Naive B cell (primary cell): ENCODE data around the gene FBXL5. TPM values are rescaled to one million over a fixed set of nuclear protein-coding genes. Genes with fewer than 3 reads are reported as not detected.
A peak's percentile ranks its signal among the peaks of the same experiment; 100 is the strongest.

Experiments
- ATAC-seq, 2 donors: fragments of 150-1000 bp; cut with Tn5 transposase; 2 replicates each; pipeline ENCODE4 v1.10.0; 2021; ENCODE audit warnings: low read depth in 2 of 2, mild to moderate bottlenecking in 2 of 2, moderate library complexity in 2 of 2
- DNase-seq: peaks from one replicate; pipeline ENCODE4 v3.0.0; 2022
- H3K27ac Mint-ChIP-seq, 6 donors: one replicate each; pipeline ENCODE4 v1.8.0; 2020 to 2022; ENCODE audit warnings: mild to moderate bottlenecking in 6 of 6, mixed read lengths in 6 of 6, moderate library complexity in 5 of 6, inconsistent platforms in 2 of 6
- H3K27me3 Mint-ChIP-seq, 3 donors: one replicate each; pipeline ENCODE4 v1.8.0; 2021 to 2022; ENCODE audit warnings: mixed read lengths in 3 of 3, mild to moderate bottlenecking in 1 of 3
- H3K36me3 Mint-ChIP-seq, 2 donors: one replicate each; pipeline ENCODE4 v1.8.0; 2020 to 2022; ENCODE audit warnings: mixed read lengths in 2 of 2, inconsistent platforms in 1 of 2, mild to moderate bottlenecking in 1 of 2
- H3K4me1 Mint-ChIP-seq, 3 donors: one replicate each; pipeline ENCODE4 v1.8.0; 2020 to 2022; ENCODE audit warnings: mixed read lengths in 3 of 3, inconsistent platforms in 1 of 3, mild to moderate bottlenecking in 1 of 3, moderate library complexity in 1 of 3
- H3K4me3 Mint-ChIP-seq, 8 donors: one replicate each; pipeline ENCODE4 v1.8.0; 2020 to 2022; ENCODE audit warnings: mild to moderate bottlenecking in 8 of 8, mixed read lengths in 8 of 8, moderate library complexity in 8 of 8, inconsistent platforms in 2 of 8
- H3K9me3 Mint-ChIP-seq, 7 donors: one replicate each; pipeline ENCODE4 v1.8.0; 2020 to 2022; ENCODE audit warnings: mixed read lengths in 7 of 7, mild to moderate bottlenecking in 5 of 7, inconsistent platforms in 2 of 7, moderate library complexity in 1 of 7
- polyA plus RNA-seq, 6 donors: library from polyadenylated mRNA; unstranded; fragments of 300-500 nt; fragmentation: Illumina TruSeq; gene quantifications; one replicate each; pipeline ENCODE4 v1.2.3, GENCODE V29; 2021; ENCODE audit warnings: low read depth in 6 of 6

The FBXL5 gene
- polyA plus RNA-seq, 6 donors from 2014 or later: 97.0 to 172 (median 108) TPM

- H3K9me3 Mint-ChIP-seq: no peaks in the 10 kb centered on the region
- peaks cover 12 to 39% (median 27%) of the 10 kb centered on the region in 3 donors for H3K4me1 Mint-ChIP-seq
- H3K27me3 Mint-ChIP-seq: no peaks in the 10 kb centered on the region
- DNase-seq: no peak
- no peaks in the 10 kb centered on the region for H3K36me3 Mint-ChIP-seq
- H3K4me3 Mint-ChIP-seq: no peak overlapping the region
- no peak for ATAC-seq
- H3K27ac Mint-ChIP-seq: no peak overlapping the region
These were observed 18.2 kb upstream of the FBXL5 start for GRCh38 chr4:15673337-15673736.

GRCh38 chr4:15672101-15672500 lies 16.9 kb upstream of the FBXL5 start:
- Mint-ChIP-seq H3K4me3 (no peak overlapping the region), H3K9me3 (no peaks in the 10 kb centered on the region), H3K36me3 (no peaks in the 10 kb centered on the region), H3K4me1 (peaks cover 12 to 39% (median 27%) of the 10 kb centered on the region in 3 donors), H3K27ac (peak overlapping the region in 2 of 6 donors; percentile 8 to 46), H3K27me3 (no peaks in the 10 kb centered on the region)
- DNase-seq (no peak), ATAC-seq (no peak)

DNA sequence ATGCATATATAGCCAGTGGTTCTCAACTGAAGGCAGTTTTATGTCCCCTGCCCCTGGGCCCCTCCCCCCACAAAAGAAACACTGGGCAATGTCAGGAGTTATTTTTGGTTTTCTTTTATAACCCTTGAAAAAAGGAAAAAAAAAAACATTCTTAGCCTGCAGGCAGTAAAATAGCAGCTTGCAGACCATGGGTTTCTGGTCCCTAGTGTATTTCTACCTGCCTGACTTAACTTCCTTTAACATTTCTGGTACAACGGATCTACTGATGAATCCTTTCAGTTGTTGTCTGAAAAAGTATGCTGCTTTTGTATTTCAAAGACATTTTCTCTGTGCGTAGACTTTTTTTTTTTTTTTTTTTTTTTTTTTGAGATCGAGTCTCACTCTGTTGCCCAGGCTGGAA lies 15.4 kb upstream of the FBXL5 start:
- Mint-ChIP-seq H3K27me3 (no peaks in the 10 kb centered on the region), H3K36me3 (no peaks in the 10 kb centered on the region), H3K27ac (peak overlapping the region in 1 of 6 donors; percentile 56), H3K4me3 (peak overlapping the region in 6 of 8 donors; percentile 20 to 72 (median 48)), H3K9me3 (no peaks in the 10 kb centered on the region), H3K4me1 (peaks cover 12 to 39% (median 27%) of the 10 kb centered on the region in 3 donors)
- ATAC-seq (peak; percentile 28 to 39), DNase-seq (no peak)

DNA sequence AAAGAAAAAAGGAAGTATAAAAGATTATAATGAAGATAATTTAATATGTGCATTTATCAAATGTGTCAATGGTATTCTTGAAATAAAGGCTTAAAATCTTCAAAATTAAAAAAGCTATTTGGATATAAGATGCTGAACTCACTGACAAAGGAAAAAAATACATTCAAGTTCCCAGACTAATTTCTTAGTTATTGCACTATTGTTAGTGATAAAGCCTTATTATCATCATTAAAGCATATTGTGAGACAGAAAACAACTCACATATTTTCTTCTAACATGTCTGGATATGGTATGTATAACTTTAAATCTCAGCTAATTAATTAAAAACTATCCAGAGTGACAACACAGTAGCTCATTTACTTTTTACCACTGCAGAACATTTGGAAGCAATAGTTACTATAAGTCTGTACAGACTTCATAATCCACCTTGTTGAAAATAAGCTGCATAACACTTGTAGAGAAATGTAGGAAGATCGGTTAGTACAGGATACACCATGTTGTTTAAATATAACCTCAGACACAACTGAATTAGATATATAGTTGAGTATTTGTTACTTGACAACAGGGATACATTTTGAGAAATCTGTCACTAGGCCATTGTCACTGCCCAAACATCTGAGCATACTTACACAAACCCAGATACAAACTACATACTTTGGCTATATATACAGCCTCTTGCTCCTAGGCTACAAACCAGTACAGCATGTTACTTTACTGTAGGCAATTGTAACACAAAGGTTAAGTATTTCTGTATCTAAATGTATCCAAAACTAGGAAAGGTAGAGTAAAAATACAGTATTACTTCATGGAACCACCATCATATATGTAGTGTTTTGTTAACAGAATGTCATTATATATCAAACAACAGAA lies 13.6 kb upstream of the FBXL5 start:
- Mint-ChIP-seq H3K4me1 (peaks cover 8 to 24% (median 23%) of the 10 kb centered on the region in 3 donors), H3K4me3 (no peak overlapping the region), H3K36me3 (no peaks in the 10 kb centered on the region), H3K27me3 (no peaks in the 10 kb centered on the region), H3K9me3 (no peaks in the 10 kb centered on the region), H3K27ac (peak overlapping the region in 1 of 6 donors; percentile 15)
- DNase-seq: no peak
- no peak for ATAC-seq

DNA sequence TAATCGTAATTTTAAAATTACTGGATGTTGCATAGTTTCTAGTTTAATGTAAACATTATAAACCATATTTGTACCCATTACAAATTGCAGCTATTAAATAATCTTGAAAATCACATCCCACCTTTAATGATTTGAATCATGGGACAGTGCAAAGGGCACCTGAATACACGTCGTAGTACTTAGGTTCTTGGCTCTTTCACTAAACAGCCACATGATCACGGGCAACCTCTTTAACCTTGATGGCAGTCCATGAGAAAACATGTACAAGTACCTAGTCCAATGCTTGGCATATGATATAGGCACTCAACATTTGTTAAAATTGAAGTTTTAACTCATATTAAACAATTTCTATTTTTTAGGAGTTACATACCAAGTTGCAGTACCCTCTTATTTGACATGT lies 11.8 kb upstream of the FBXL5 start:
- Mint-ChIP-seq H3K27ac (no peak overlapping the region), H3K27me3 (no peaks in the 10 kb centered on the region), H3K4me1 (peaks cover 8 to 24% (median 23%) of the 10 kb centered on the region in 3 donors), H3K4me3 (no peak overlapping the region), H3K36me3 (no peaks in the 10 kb centered on the region), H3K9me3 (no peaks in the 10 kb centered on the region)
- ATAC-seq (no peak), DNase-seq (no peak)

GRCh38 chr4:15665753-15666365 lies 10.7 kb upstream of the FBXL5 start:
- ATAC-seq (no peak), DNase-seq (no peak)
- no peaks in the 10 kb centered on the region for H3K36me3 Mint-ChIP-seq
- peaks cover 0 to 15% (median 15%) of the 10 kb centered on the region in 3 donors for H3K4me1 Mint-ChIP-seq
- H3K27me3 Mint-ChIP-seq: no peaks in the 10 kb centered on the region
- no peaks in the 10 kb centered on the region for H3K9me3 Mint-ChIP-seq
- H3K27ac Mint-ChIP-seq: no peak overlapping the region
- H3K4me3 Mint-ChIP-seq: no peak overlapping the region

- Mint-ChIP-seq H3K4me1 (peaks cover 0 to 10% (median 6%) of the 10 kb centered on the region in 3 donors), H3K27ac (no peak overlapping the region), H3K9me3 (no peaks in the 10 kb centered on the region), H3K36me3 (no peaks in the 10 kb centered on the region), H3K27me3 (no peaks in the 10 kb centered on the region), H3K4me3 (no peak overlapping the region)
- ATAC-seq (no peak), DNase-seq (no peak)
These were observed 4.8 kb upstream of the FBXL5 start for GRCh38 chr4:15659768-15660570.

GRCh38 chr4:15658781-15659180 lies 3.6 kb upstream of the FBXL5 start:
- Mint-ChIP-seq H3K9me3 (no peaks in the 10 kb centered on the region), H3K36me3 (no peaks in the 10 kb centered on the region), H3K27ac (no peak overlapping the region), H3K4me3 (no peak overlapping the region), H3K27me3 (no peaks in the 10 kb centered on the region), H3K4me1 (peaks cover 8 to 14% (median 12%) of the 10 kb centered on the region in 3 donors)
- ATAC-seq (no peak), DNase-seq (no peak)

- Mint-ChIP-seq H3K9me3 (no peaks in the 10 kb centered on the region), H3K36me3 (no peaks in the 10 kb centered on the region), H3K27ac (no peak overlapping the region), H3K27me3 (no peaks in the 10 kb centered on the region), H3K4me3 (peak overlapping the region in 1 of 8 donors; percentile 99), H3K4me1 (peaks cover 13 to 19% (median 17%) of the 10 kb centered on the region in 3 donors)
- ATAC-seq (no peak), DNase-seq (no peak)
These were observed 3.1 kb upstream of the FBXL5 start for GRCh38 chr4:15658136-15658770.

DNA sequence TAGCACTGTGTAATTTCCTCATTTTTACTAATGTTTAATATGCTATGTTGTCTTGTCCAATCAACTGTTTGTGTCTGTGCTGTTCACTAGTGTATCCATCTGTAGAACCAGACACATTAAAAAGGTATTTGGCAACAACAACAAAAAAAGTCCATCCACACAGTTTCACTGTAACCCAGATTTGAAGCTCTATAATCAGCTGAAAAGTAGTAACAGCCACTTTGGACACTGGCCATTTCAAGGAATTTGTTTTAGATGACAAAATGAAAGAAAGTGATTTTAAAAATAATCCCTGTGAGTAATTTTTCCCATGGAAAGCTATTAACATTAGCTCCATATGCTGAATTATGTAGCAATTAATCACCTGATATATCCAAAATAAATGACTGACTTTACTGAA lies 2.2 kb upstream of the FBXL5 start:
- H3K4me3 Mint-ChIP-seq: peak overlapping the region in 2 of 8 donors; percentile 85 to 99
- no peaks in the 10 kb centered on the region for H3K27me3 Mint-ChIP-seq
- ATAC-seq: no peak
- peaks cover 16 to 28% (median 20%) of the 10 kb centered on the region in 3 donors for H3K4me1 Mint-ChIP-seq
- peak overlapping the region in 1 of 6 donors; percentile 91 for H3K27ac Mint-ChIP-seq
- H3K9me3 Mint-ChIP-seq: no peaks in the 10 kb centered on the region
- DNase-seq: no peak
- H3K36me3 Mint-ChIP-seq: no peaks in the 10 kb centered on the region

GRCh38 chr4:15656038-15656470 lies 897 bp upstream of the FBXL5 start:
- peaks cover 21 to 38% (median 28%) of the 10 kb centered on the region in 3 donors for H3K4me1 Mint-ChIP-seq
- H3K4me3 Mint-ChIP-seq: peak overlapping the region; percentile 93 to 99 (median 96)
- no peak for DNase-seq
- H3K36me3 Mint-ChIP-seq: no peaks in the 10 kb centered on the region
- H3K27me3 Mint-ChIP-seq: no peaks in the 10 kb centered on the region
- no peak for ATAC-seq
- H3K27ac Mint-ChIP-seq: peak overlapping the region; percentile 91 to 99 (median 96)
- no peaks in the 10 kb centered on the region for H3K9me3 Mint-ChIP-seq

- ATAC-seq (peak; percentile 65 to 67), DNase-seq (no peak)
- peaks cover 30 to 50% (median 40%) of the 10 kb centered on the region in 3 donors for H3K4me1 Mint-ChIP-seq
- no peaks in the 10 kb centered on the region for H3K9me3 Mint-ChIP-seq
- H3K27me3 Mint-ChIP-seq: no peaks in the 10 kb centered on the region
- H3K27ac Mint-ChIP-seq: peak overlapping the region; percentile 84 to 98 (median 97)
- no peaks in the 10 kb centered on the region for H3K36me3 Mint-ChIP-seq
- peak overlapping the region; percentile 96 to 99 (median 98) for H3K4me3 Mint-ChIP-seq
These were observed 449 bp downstream of the FBXL5 start for GRCh38 chr4:15654593-15655222.
